Measurements from ENCODE around the gene PAK1.
"Not testable (repeated sequence)": the region's sequence is repeated elsewhere in the genome, so short reads cannot be mapped to it uniquely, and the experiment has no call there.

Gene PAK1

GRCh38 chr11:77473801-77474683, at the start of gene PAK1:
Gene PAK1, minus strand, starts transcription at chr11:77474094. Its CDS starts 81,574 bp downstream, at chr11:77392520.
- peak in 13 of 14 donors; percentile 11 to 87 (median 75) for DNase-seq

GRCh38 chr11:77522215-77522614, 48.3 kb upstream of the PAK1 start:
- DNase-seq = no peak

- no peak for DNase-seq
Measured at GRCh38 chr11:77519847-77520246, 46.0 kb upstream of the PAK1 start.

- no peak for DNase-seq
Measured at GRCh38 chr11:77518471-77518870, 44.6 kb upstream of the PAK1 start.

GRCh38 chr11:77517753-77518152, 43.9 kb upstream of the PAK1 start:
- DNase-seq = no peak

- peak in 1 of 14 donors; percentile 15 for DNase-seq
Measured at GRCh38 chr11:77517226-77517625, 43.3 kb upstream of the PAK1 start.

GRCh38 chr11:77515483-77515882, 41.6 kb upstream of the PAK1 start:
- no peak for DNase-seq

GRCh38 chr11:77515063-77515462, 41.2 kb upstream of the PAK1 start:
- no peak for DNase-seq

- DNase-seq = no peak
Measured at GRCh38 chr11:77512092-77512491, 38.2 kb upstream of the PAK1 start.

GRCh38 chr11:77510851-77511250, 37.0 kb upstream of the PAK1 start:
- DNase-seq = no peak

- no peak for DNase-seq
Measured at GRCh38 chr11:77510095-77510494, 36.2 kb upstream of the PAK1 start.

GRCh38 chr11:77508019-77508418, 34.1 kb upstream of the PAK1 start:
- DNase-seq = no peak

GRCh38 chr11:77506857-77507256, 33.0 kb upstream of the PAK1 start:
- no peak for DNase-seq

- no peak for DNase-seq
Measured at GRCh38 chr11:77505956-77506355, 32.1 kb upstream of the PAK1 start.

- no peak for DNase-seq
Measured at GRCh38 chr11:77503006-77503405, 29.1 kb upstream of the PAK1 start.

GRCh38 chr11:77502346-77502905, 28.5 kb upstream of the PAK1 start:
- DNase-seq = no peak

GRCh38 chr11:77501758-77502157, 27.9 kb upstream of the PAK1 start:
- no peak for DNase-seq

- peak in 1 of 14 donors; percentile 52 for DNase-seq
Measured at GRCh38 chr11:77497368-77497767, 23.5 kb upstream of the PAK1 start.

GRCh38 chr11:77495526-77495925, 21.6 kb upstream of the PAK1 start:
- no peak for DNase-seq

- not testable (repeated sequence) for DNase-seq
Measured at GRCh38 chr11:77490035-77490434, 16.1 kb upstream of the PAK1 start.

GRCh38 chr11:77487790-77488189, 13.9 kb upstream of the PAK1 start:
- DNase-seq = no peak

- no peak for DNase-seq
Measured at GRCh38 chr11:77479746-77480352, 6.0 kb upstream of the PAK1 start.

GRCh38 chr11:77475206-77475605, 1.3 kb upstream of the PAK1 start:
- DNase-seq = no peak

GRCh38 chr11:77474684-77475060, 778 bp upstream of the PAK1 start:
- peak in 1 of 14 donors; percentile 37 for DNase-seq
